OCI-LY7 (cell line): ENCODE data around the gene DNAJC6. TPM values are rescaled to one million over a fixed set of nuclear protein-coding genes. Genes with fewer than 3 reads are reported as not detected.

Experiments
- BruUV-seq: library from RNA; stranded (reverse); fragments of 400-500 nt; replicated peaks from 2 replicates; lab custom pipeline; 2021; lab: Mats Ljungman, UMichigan
- CTCF ChIA-PET: fragments of 300-600 bp; sonication (Branson Sonifier 250); formaldehyde crosslinking; loops from one replicate; lab custom pipeline; 2022; ENCODE audit warnings: antibody characterized with exemption; ENCODE audit not compliant: unreplicated experiment; lab: Charles Lee
- POLR2A ChIA-PET: fragments of 300-600 bp; sonication (Branson Sonifier 250); formaldehyde crosslinking; loops from one replicate; lab custom pipeline; 2022; ENCODE audit warnings: antibody characterized with exemption; lab: Charles Lee
- DNase-seq: peaks from one replicate; pipeline ENCODE4 v3.0.0-alpha.2; 2015; ENCODE audit warnings: low spot score
- H2AFZ ChIP-seq: fragments of 200-600 bp; sonication (generic), shearing (Covaris generic); 2 replicates; pipeline ENCODE4 v1.6.1; 2014; ENCODE audit warnings: mild to moderate bottlenecking, antibody characterized with exemption, low read length, moderate library complexity
- H3K27ac ChIP-seq: fragments of 200-600 bp; sonication (generic); 2 replicates; pipeline ENCODE4 v1.5.1; 2014; ENCODE audit warnings: mixed run types, low read depth, mild to moderate bottlenecking, moderate library complexity, low read length, inconsistent platforms; ENCODE audit not compliant: poor library complexity, severe bottlenecking
- H3K36me3 ChIP-seq: fragments of 200-600 bp; sonication (generic); 2 replicates; pipeline ENCODE4 v1.6.1; 2014; ENCODE audit warnings: mild to moderate bottlenecking, antibody characterized with exemption, low read length, moderate library complexity, mixed read lengths; ENCODE audit not compliant: insufficient read depth
- H3K4me1 ChIP-seq: fragments of 200-600 bp; sonication (generic); 2 replicates; pipeline ENCODE4 v1.5.1; 2014; ENCODE audit warnings: mild to moderate bottlenecking, low read length; ENCODE audit not compliant: insufficient read depth, poor library complexity, severe bottlenecking
- H3K4me2 ChIP-seq: fragments of 200-600 bp; sonication (generic); 2 replicates; pipeline ENCODE4 v1.6.1; 2014; ENCODE audit warnings: mild to moderate bottlenecking, low read length
- H3K4me3 ChIP-seq: fragments of 200-600 bp; sonication (generic); 2 replicates; pipeline ENCODE4 v1.5.1; 2014; ENCODE audit warnings: mild to moderate bottlenecking, low read depth, low read length; ENCODE audit not compliant: poor library complexity, severe bottlenecking
- H3K79me2 ChIP-seq: fragments of 200-600 bp; sonication (generic); 2 replicates; pipeline ENCODE4 v1.6.1; 2016; ENCODE audit warnings: low read depth, mild to moderate bottlenecking, low read length, moderate library complexity, mixed read lengths; ENCODE audit not compliant: insufficient read depth
- H3K9me2 ChIP-seq: fragments of 200-600 bp; sonication (generic); 2 replicates; pipeline ENCODE4 v1.6.1; 2016; ENCODE audit warnings: mild to moderate bottlenecking, low read length, mixed read lengths; ENCODE audit not compliant: insufficient read depth
- H3K9me3 ChIP-seq: fragments of 200-600 bp; sonication (generic); 2 replicates; pipeline ENCODE4 v1.6.1; 2014; ENCODE audit warnings: mild to moderate bottlenecking, mixed run types, low read length, mixed read lengths
- H4K20me1 ChIP-seq: fragments of 200-600 bp; sonication (generic); 2 replicates; pipeline ENCODE4 v1.6.1; 2014; ENCODE audit warnings: mild to moderate bottlenecking, antibody characterized with exemption, low read length, moderate library complexity, mixed read lengths; ENCODE audit not compliant: insufficient read depth
- EZH2phosphoT487 ChIP-seq: fragments of 200-600 bp; sonication (generic); IDR thresholded peaks from 2 replicates; pipeline ENCODE4 v1.6.1; 2018; ENCODE audit warnings: low read depth, borderline replicate concordance, mild to moderate bottlenecking, mixed run types, antibody characterized with exemption, low read length, moderate library complexity, mixed read lengths
- intact Hi-C: fragments of 100-400 bp; cut with micrococcal nuclease; formaldehyde crosslinking; loops from one replicate; pipeline ENCODE4 v1.10.0; 2022; ENCODE audit not compliant: unreplicated experiment
- total RNA-seq, 2 experiments: library from RNA; depleted of rRNA in 1 of 2; stranded (reverse); fragments of >200 nt in 1 of 2; shearing (Covaris generic) in 1 of 2; gene quantifications; 2 replicates each; pipeline ENCODE4 v1.2.3, GENCODE V29; 2014 to 2022
- TF ChIP-seq, protein P1 (sequence below): fragments of 200-600 bp; sonication (generic); conservative IDR thresholded peaks from 2 replicates; pipeline ENCODE4 v1.5.1; 2014; ENCODE audit warnings: mild to moderate bottlenecking, antibody characterized with exemption, low read length, moderate library complexity, mixed read lengths

The DNAJC6 gene
- total RNA-seq, 2 experiments from 2014 or later = 6.6 to 10.2 TPM

DNA sequence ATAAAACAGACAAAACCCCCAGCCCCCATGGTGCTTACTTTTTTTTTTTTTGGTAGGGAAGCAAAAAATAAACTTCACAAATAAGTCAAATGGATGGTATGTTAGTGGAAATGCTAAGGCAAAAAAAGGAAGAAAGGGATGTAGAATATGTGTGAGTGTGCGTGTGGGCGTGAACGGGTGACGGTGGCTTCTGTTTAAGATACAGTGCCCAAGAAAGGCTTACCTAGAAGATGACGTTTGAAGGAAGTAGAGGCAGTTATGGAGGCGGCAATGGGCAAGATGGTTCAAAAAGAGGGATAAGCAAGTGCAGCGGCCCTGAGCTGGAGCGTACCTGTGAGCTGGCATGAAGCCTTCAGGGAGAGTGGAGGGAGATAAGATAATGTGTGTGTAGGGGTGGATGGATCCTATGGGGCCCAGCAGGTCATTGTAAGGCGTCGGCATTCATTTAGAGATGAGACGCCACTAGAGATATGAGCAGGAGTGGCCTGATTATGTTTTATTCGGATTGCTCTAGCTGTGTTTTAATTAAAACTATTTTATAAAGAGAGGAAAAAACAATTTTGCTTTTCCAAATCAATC lies 131.1 kb downstream of the DNAJC6 start:
- no peak for DNase-seq
- Histone ChIP-seq H3K36me3 (no peaks in the 10 kb centered on the region), H3K4me2 (no peak overlapping the region), H3K27ac (no peak overlapping the region), H2AFZ (no peak overlapping the region), H3K9me3 (no peaks in the 10 kb centered on the region), H3K4me3 (no peak overlapping the region), H3K79me2 (no peaks in the 10 kb centered on the region), H3K4me1 (no peaks in the 10 kb centered on the region), H3K9me2 (no peaks in the 10 kb centered on the region), H4K20me1 (no peaks in the 10 kb centered on the region)
- POLR2A ChIA-PET = interaction anchor here (0.6 to 0.8 kb wide), 3 partner anchors 20 to 531 kb away, joined by 4 to 7 read pairs (median 4); partner anchors contain the start of genes LEPR and LEPROT
- TF ChIP-seq, protein P1, sequence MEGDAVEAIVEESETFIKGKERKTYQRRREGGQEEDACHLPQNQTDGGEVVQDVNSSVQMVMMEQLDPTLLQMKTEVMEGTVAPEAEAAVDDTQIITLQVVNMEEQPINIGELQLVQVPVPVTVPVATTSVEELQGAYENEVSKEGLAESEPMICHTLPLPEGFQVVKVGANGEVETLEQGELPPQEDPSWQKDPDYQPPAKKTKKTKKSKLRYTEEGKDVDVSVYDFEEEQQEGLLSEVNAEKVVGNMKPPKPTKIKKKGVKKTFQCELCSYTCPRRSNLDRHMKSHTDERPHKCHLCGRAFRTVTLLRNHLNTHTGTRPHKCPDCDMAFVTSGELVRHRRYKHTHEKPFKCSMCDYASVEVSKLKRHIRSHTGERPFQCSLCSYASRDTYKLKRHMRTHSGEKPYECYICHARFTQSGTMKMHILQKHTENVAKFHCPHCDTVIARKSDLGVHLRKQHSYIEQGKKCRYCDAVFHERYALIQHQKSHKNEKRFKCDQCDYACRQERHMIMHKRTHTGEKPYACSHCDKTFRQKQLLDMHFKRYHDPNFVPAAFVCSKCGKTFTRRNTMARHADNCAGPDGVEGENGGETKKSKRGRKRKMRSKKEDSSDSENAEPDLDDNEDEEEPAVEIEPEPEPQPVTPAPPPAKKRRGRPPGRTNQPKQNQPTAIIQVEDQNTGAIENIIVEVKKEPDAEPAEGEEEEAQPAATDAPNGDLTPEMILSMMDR = no peak
- no peak for TF ChIP-seq EZH2phosphoT487
- intact Hi-C loops = no loop called here
- CTCF ChIA-PET = no interaction called here
- BruUV-seq = no TSS peak

DNA sequence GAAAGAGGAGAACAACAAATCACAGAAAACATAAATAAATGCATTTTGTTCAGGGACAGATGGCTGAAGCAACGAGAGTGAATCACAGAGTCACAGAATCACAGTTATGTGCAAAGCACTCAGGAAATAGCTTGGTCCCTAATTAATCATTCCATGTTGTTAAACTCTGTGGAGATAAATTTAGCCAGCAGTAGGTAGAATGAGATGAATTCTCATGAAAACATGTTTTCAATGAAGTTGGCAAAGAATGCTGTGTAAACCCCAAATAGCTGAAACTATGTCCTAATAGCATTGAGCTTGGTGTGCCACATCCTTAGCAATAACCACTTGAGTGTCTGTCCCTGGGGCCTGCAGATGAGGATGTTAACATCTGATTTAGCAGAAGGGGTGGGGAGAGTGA lies 131.6 kb downstream of the DNAJC6 start:
- H2AFZ ChIP-seq = no peak overlapping the region
- POLR2A ChIA-PET = interaction anchor here (0.6 kb wide), 1 partner anchor 531 kb away, joined by 7 read pairs; no protein-coding TSS in a partner anchor
- no peaks in the 10 kb centered on the region for H3K4me1 ChIP-seq
- CTCF ChIA-PET = interaction anchor here (0.6 kb wide), 1 partner anchor 282 kb away, joined by 3 read pairs; no protein-coding TSS in a partner anchor
- no peaks in the 10 kb centered on the region for H3K36me3 ChIP-seq
- no peak overlapping the region for H3K27ac ChIP-seq
- no peaks in the 10 kb centered on the region for H3K79me2 ChIP-seq
- intact Hi-C loops = no loop called here
- no TSS peak for BruUV-seq
- no peaks in the 10 kb centered on the region for H3K9me3 ChIP-seq
- no peak overlapping the region for H3K4me3 ChIP-seq
- no peak for DNase-seq
- H3K9me2 ChIP-seq = no peaks in the 10 kb centered on the region
- TF ChIP-seq EZH2phosphoT487 = no peak
- TF ChIP-seq, protein P1 = no peak
- H3K4me2 ChIP-seq = no peak overlapping the region
- no peaks in the 10 kb centered on the region for H4K20me1 ChIP-seq

DNA sequence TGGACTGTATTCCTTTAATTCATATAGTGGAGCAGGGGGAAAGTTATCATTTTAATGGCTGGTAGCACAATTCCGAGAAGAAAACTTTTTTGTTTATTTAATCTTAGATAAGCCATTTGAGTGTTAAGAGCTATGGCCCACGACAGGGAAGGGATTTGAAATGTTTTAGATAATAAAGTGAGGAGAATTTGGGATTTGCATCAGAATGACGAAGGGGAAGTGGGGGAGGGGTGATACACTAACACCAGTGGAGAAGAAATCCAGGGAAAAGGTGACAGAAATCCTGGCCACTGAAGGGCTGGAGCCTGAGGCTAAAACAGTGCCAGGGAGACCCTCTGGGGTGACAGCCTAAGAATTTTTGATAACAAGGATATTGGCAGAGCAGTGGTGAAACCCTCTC lies 132.1 kb downstream of the DNAJC6 start:
- Histone ChIP-seq H3K4me3 (no peak overlapping the region), H3K4me1 (no peaks in the 10 kb centered on the region), H3K9me2 (no peaks in the 10 kb centered on the region), H2AFZ (no peak overlapping the region), H3K4me2 (no peak overlapping the region), H4K20me1 (no peaks in the 10 kb centered on the region), H3K27ac (no peak overlapping the region), H3K9me3 (no peaks in the 10 kb centered on the region), H3K79me2 (no peaks in the 10 kb centered on the region), H3K36me3 (no peaks in the 10 kb centered on the region)
- BruUV-seq = no TSS peak
- intact Hi-C loops = no loop called here
- no peak for DNase-seq
- TF ChIP-seq EZH2phosphoT487 = no peak
- TF ChIP-seq, protein P1 = no peak
- POLR2A ChIA-PET = no interaction called here
- CTCF ChIA-PET = interaction anchor here (0.6 kb wide), 1 partner anchor 282 kb away, joined by 3 read pairs; no protein-coding TSS in a partner anchor
